ENCODE measurements around the gene GSPT2. TPM values are rescaled to one million over a fixed set of nuclear protein-coding genes. Genes with fewer than 3 reads are reported as not detected.
"Not testable (repeated sequence)": the region's sequence is repeated elsewhere in the genome, so short reads cannot be mapped to it uniquely, and the experiment has no call there.

Gene GSPT2
- 6.2 and 9.4 TPM in 2 replicates for total RNA-seq (2014; rRNA removed; shearing (Covaris generic))

DNA sequence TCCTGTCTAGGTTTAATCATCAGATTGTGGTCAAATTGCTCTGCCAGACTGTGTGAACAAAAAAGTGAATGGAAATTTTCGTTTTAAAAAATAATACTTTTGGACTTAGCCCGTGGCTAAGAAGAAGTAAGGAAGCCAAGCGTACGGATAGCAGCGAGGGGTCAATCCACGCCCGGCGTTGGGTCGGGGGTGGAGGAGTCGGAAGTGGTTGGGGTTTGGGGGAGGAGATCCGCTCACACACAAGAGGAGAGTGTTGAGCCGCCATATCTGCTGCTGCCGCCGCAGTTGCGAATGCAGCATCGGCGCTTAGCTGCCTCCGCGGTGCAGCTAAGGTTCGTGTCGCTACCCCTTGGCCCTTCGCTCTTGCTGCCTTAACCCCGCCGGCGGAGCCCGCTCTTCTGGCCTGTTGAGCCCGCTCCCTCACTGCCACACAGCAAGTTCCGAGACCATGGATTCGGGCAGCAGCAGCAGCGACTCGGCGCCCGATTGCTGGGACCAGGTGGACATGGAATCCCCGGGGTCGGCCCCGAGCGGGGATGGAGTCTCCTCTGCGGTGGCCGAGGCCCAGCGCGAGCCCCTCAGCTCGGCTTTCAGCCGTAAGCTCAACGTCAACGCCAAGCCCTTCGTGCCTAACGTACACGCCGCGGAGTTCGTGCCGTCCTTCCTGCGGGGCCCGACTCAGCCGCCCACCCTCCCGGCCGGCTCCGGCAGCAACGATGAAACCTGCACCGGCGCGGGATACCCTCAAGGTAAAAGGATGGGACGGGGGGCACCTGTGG lies at the start of gene GSPT2:
TSS of gene GSPT2 (plus strand) at position 264 of the 779 bp plus-strand sequence. CDS start at position 449, 185 bp downstream.
- peak; percentile 76 for DNase-seq (ENCODE audit: low spot score)
- in situ Hi-C loops (cut with HindIII; ENCODE audit: low sequenced_read_pairs) = no loop called here

DNA sequence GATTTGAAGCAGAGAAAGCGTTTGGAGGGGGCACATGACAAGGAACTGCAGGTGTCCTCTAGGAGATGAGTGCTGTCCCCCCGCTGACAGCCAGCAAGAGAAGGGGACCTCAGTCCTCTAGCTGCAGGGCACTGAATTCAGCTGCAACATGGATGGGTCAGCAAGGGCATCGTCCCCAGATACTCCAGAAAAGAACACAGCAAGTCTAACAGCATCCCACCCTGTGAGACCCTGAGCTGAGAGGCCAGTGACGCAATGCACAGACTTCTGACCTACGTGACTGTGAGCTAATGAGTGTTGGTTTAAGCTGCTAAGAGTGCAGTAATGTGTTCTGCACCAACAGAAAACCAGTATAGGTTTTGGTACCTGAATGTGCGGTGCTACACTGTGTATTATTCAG lies 49.0 kb upstream of the GSPT2 start:
- in situ Hi-C loops (cut with HindIII; ENCODE audit: low sequenced_read_pairs) = no loop called here
- no peak for DNase-seq (ENCODE audit: low spot score)

DNA sequence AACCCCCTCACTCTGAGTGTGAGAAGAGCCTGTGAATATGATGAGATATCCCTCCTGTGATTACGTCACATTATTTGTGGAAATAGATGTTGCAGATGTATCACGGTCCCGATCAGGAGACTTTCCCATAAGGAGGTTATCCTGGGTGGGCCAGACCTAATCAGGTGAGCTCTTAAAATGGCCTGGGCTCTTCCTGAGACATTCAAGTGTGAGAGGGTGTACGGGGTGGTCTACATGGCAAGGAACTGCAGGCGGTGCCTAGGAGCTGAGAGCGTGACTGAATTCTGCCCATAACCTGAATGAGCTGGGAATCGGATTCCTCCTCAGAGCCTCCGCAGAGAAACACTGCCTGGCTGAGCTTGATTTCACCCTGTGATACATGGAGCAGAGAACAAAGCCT lies 45.8 kb upstream of the GSPT2 start:
- no peak for DNase-seq (ENCODE audit: low spot score)
- in situ Hi-C loops (cut with HindIII; ENCODE audit: low sequenced_read_pairs) = no loop called here

DNA sequence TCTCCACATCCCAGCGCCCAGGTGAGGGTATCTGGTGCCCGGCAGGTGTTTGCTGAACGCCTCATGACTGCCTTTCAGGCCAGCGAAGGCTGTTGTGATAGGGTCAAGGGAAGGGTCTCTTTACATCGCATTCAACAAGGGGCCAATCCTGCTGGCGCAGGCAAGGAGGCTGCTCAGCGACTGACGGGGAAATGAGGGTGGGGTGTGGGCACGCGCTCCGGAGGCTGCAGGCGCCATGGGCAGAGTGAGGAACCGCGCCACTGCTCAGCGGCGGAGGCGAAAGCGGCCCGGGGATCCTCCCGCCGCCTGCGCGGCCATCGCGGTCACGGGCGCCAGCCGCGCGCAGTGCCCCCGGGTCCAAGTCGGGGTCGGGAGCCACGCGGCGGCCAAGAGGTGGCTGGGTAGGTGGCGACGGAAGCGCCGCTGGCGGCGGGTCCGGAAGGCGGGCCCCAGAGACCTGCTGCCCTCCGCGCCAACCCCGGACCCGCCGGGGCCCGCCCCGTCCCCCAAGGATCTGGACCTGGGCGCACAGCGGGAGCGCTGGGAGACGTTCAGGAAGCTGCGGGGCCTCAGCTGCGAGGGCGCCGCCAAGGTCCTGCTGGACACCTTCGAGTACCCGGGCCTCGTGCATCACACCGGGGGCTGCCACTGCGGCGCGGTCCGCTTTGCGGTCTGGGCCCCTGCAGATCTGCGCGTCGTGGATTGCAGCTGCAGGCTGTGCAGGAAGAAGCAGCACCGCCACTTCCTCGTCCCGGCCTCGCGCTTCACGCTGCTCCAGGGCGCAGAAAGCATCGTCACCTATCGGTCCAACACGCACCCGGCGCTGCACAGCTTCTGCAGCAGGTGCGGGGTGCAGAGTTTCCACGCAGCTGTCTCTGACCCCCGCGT lies 32.7 kb upstream of the GSPT2 start, which contains the start of gene CENPVL1:
TSS of gene CENPVL1 (plus strand) at position 236 of the 888 bp plus-strand sequence. CDS start at position 236, 0 bp downstream.
- DNase-seq (ENCODE audit: low spot score); in situ Hi-C loops (cut with HindIII; ENCODE audit: low sequenced_read_pairs): not testable (repeated sequence)

DNA sequence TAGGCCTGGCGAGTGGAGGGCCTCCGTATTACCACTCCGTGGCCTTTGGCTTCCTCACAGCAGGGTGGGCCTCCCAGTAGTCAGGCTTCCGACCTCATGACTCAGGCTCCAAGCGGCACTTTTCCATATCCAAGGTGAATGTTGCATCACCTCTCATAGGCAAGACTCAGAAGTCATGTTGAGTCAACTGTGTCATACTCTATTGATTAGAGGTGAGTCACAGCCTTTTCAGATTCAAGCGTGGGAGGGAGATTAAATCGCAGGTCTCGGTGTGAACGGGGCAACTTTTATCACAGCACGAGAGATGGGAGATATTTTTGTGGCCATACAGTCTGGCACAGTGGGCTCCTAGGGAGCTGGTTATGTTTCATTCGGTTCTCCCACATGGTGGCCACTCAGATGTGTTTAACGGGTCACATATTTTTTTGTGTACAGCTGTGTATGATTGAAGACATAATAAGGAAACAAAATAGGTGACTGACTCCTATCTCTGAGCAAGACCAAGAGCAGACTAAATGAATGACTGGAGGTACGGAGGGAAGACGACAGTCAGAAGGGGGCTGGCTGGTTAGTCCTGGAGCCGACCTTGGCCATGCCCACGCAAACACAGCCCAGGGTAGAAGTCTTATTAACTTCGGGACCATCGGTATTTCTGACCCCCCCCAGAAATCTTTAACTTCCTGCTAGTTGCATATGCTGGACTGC lies 30.1 kb upstream of the GSPT2 start:
- DNase-seq (ENCODE audit: low spot score); in situ Hi-C loops (cut with HindIII; ENCODE audit: low sequenced_read_pairs): not testable (repeated sequence)

DNA sequence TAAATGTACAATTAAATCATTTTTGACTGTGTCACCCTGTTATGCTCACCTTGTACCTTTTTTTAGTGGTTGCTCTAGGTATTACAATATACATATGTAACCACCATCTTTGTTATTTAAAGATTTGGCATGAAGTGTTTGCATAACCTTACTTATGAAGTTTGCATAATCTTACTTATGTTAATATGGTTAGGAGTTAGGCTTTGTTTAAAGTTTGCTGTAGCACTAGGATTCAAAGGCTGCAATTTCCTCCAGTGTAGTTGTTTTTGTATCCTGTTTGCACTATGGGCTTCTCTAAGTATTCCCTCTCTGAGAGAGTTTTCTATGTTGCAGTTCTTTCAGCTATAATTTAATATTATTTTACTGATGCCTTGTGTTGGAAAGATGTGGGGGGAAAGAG lies 15.0 kb upstream of the GSPT2 start:
- in situ Hi-C loops (cut with HindIII; ENCODE audit: low sequenced_read_pairs) = no loop called here
- DNase-seq (ENCODE audit: low spot score) = no peak

DNA sequence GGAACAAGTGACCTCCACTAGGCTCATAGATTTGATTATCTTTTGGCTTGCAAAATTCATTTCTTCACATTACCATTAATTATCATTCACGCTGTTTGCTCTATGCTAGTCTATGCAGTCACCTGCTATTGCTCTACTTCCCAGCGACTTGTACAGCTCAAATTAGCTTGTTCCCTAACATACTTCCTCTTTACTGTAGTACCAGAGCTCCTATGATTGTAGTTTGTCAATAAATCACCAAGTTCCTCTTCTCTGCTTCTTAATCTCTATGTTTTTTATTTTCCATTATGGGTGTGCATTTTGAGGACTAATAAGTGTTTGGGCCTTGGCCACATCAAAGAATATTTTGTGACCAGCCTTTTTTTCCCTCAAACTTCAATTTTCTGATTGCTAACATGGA lies 6.2 kb upstream of the GSPT2 start:
- DNase-seq (ENCODE audit: low spot score) = no peak
- in situ Hi-C loops (cut with HindIII; ENCODE audit: low sequenced_read_pairs) = no loop called here

DNA sequence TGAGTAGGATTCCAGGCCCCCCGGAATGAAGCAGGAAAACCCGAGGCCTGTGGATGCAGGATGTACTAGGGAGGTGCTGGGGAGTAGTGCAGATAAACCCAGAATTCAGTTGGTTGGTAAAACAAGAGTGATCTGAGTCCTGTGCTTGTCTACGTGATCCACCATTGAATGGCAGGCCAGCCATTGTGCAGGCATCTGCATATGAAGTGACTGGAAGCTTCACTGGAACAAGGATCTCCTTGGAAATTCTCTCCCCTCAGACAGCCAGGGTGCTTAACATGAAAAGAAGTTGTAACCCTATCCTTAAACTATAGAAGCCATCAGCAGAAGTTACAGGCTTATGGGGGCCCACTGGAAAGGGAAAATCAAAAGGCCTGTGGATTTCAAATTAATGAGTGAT lies 656 bp upstream of the GSPT2 start:
- no peak for DNase-seq (ENCODE audit: low spot score)
- in situ Hi-C loops (cut with HindIII; ENCODE audit: low sequenced_read_pairs) = no loop called here

DNA sequence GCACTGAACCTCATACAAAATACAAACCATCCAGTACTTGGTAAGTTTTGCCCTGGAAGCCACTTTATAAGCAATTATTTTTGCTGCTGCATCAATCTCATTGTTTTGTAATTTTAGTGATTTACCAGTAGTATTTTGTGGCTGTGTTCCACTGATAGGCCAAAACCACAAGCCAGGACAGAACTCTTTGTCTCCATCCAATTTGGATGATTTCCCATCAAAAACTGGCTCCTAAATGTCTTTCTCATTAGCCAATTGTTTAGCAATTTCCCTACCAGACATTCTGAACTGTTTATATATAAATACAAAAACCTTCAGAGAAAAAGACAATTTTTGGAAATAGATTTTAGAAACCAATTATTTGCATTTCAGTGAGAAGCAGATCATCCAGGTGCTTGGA lies 4.4 kb downstream of the GSPT2 start:
- no peak for DNase-seq (ENCODE audit: low spot score)
- in situ Hi-C loops (cut with HindIII; ENCODE audit: low sequenced_read_pairs) = no loop called here

DNA sequence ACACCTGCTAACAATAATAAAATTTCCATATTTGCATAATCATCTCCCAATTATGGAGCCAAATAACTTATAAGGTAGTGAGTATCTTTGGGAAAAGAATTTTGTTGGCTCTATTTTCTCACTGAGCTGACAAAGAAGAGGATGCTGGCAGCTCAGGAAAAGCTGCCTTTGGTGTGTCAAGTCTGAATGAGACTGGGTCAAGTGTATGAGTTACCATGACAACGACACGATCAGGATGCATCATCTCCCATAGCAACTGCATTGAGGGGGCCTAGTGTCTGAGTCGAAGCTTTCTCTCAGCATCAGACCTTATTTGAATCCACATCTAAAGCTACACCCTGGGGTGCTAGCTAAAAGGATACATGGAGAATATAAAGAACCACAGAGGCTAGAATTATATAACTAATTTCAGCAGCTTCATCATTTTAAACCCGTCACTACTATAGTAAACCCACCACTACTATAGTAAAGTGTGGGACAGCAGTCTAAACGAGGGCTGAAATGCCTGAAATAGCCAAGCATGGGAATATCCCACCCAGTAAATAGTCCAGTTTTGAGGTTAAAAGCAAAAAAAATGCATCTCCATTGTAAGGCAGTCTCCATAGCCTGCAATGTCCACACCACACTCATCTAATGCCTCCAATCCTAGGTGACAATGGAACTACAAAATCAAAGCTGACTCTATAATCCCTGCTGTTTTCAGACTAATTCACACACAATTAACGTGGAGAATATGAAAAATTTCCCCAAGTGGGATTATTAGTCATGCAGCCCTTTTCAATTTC lies 16.0 kb downstream of the GSPT2 start:
- no peak for DNase-seq (ENCODE audit: low spot score)
- in situ Hi-C loops (cut with HindIII; ENCODE audit: low sequenced_read_pairs) = no loop called here

DNA sequence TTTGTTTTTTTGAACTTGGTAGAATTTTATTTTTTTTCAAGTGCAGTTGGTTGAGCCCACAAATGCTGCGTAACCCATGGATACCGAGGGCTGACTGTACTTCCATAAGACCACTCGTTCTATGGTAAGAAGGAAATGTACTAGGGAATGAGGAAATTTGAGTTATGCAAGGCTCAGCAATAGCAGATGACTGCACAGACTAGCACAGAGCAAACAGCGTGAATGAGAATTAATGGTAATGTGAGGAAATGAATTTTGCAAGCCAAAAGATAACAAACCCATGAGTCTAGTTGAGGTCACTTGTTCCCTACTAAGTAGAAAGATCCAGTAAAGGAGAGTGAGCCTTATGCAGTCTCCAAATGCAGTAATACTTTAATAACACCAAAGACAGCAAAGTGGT lies 17.4 kb downstream of the GSPT2 start:
- in situ Hi-C loops (cut with HindIII; ENCODE audit: low sequenced_read_pairs) = no loop called here
- no peak for DNase-seq (ENCODE audit: low spot score)

DNA sequence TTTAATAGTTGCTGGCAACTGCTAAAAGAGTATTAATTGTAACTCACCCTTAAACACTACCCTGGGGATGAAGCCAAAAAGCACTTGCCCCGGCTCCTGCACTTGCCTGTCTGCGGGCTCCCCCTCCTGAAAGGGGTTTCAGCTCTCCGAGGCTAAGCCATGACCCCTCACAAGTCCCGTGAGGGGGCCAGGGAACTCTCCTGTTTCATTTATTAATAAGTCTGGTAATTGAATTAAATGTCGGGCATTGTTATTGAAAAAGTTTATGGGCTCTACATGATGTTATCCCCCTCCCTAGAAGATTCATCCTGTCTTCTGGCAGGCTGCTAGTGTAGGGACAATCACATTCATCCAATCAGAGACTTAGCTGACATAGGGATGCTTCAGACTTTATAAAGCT lies 23.3 kb downstream of the GSPT2 start:
- in situ Hi-C loops (cut with HindIII; ENCODE audit: low sequenced_read_pairs) = no loop called here
- no peak for DNase-seq (ENCODE audit: low spot score)

DNA sequence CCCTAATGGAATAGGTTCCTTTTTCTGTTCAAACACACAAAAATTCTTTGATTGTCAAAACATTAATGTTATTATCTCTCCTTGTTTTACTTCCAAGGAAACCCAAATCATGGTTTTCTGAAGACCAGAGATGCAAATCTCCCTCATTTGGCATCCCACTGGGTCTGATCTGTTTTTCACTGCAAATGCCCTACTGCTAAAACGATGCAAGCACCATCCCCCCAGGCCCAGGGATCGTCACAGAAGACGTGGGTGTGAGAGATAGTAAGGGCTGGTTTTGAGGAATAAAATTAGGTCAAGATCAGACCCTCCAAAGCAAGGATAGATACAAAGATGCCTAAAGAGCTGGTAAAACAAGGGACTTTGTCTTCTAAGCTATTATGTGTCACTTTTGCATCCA lies 33.6 kb downstream of the GSPT2 start:
- DNase-seq (ENCODE audit: low spot score) = no peak
- in situ Hi-C loops (cut with HindIII; ENCODE audit: low sequenced_read_pairs) = no loop called here

DNA sequence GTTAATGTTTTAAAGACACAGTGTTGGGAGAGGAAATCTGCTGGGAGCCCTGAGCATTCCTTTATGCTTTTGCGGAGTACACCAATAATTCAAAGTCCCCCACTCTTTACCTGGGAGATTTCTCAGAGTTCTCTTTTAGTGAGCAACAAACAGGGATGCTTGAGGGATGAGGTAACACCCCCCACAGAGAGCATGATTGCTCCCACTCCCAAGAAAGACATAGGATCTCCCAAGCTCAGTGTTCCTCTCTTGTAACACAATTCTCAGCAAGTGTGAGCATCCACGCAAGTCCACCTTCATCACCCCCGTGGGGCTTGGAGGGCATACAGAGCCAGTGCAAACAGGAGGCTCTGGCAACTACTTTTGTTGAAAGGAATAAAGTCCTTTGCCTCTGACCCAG lies 36.1 kb downstream of the GSPT2 start:
- in situ Hi-C loops (cut with HindIII; ENCODE audit: low sequenced_read_pairs) = no loop called here
- DNase-seq (ENCODE audit: low spot score) = no peak

DNA sequence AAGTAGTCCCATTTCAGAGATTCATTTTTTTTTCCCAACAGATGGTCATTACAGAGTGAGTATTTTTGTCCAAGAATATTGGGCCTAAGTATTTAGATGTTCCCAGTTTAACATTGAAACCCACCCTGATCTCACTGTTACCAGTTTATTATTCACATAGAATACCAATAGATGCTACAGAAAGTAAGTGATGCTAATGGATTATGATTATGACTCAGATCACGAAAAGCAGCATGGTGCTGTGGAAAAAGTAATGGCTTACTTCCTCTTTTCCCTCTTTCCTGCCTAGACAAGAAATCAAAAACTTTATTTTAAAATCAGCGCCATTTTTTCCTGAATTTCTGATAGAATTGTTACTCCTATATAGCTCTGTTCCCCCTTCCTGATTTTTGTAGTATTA lies 51.9 kb downstream of the GSPT2 start:
- in situ Hi-C loops (cut with HindIII; ENCODE audit: low sequenced_read_pairs) = no loop called here

More for the DNA sequence above, 51.9 kb downstream of the GSPT2 start:
- no peak for DNase-seq (ENCODE audit: low spot score)

Data from G401 (cell line).